ENCODE results near the gene SLC43A3.
"Not testable (repeated sequence)": the region's sequence is repeated elsewhere in the genome, so short reads cannot be mapped to it uniquely, and the experiment has no call there.

The SLC43A3 gene

DNA sequence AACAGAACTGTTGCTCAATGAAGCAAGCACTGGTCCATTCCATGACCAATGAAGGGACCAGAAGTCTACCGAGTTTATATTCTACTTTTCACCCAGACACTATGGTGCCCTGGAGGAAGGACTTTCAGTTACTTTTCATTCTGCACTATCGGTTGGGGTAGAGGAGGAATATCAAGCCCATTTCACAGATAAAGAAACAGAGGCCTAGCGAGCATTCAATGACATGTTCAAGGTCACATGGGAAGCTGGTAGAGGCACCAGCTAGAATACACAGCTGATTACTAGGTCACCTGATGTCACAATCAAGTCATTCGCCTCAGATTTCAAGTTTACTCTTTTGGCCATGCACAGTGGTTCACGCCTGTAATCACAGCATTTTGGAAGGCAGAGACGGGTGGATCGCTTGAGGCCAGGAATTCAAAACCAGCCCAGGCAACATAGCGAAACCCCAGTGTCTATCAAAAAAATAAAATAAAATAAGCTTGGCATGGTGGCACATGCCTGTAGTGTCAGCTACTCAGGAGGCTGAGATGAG lies 18.9 kb downstream of the SLC43A3 start:
- no peak for TF ChIP-seq CTCF (conservative IDR thresholded peaks at IDR 0.05)
- no peak overlapping the region for H3K27ac ChIP-seq

GRCh38 chr11:57407010-57407920 lies 19.7 kb downstream of the SLC43A3 start:
- no peak for TF ChIP-seq CTCF (conservative IDR thresholded peaks at IDR 0.05)
- no peak overlapping the region for H3K27ac ChIP-seq

GRCh38 chr11:57406337-57406904 lies 20.5 kb downstream of the SLC43A3 start:
- no peak overlapping the region for H3K27ac ChIP-seq
- TF ChIP-seq CTCF (conservative IDR thresholded peaks at IDR 0.05): no peak

DNA sequence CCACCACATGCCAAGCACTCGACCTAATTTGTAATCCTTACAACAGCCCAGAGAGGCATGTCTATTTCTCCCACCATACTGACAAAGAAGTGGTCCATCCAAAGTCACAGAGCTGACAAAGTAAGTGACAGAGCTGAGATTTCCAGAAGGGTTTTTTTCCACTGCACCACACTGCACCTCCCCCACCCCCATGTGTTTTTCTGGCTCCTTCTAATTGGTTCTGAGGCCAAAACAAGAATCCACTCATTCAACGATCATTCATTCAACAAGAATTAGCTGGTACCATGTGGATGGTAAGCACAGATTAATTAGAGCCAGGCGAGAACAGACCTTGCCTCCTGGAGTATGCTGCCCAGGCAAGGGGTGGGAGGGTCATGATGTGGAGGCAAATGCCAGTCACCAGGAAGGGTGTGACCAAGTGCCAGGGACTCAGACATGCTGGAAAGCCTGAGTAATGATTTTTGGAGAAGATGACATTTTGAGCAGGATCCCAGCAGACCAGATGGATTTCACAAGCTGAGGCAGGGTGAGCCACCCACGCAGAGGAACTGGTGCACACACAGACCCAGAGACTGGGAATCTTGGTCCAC lies 21.6 kb downstream of the SLC43A3 start:
- H3K27ac ChIP-seq: no peak overlapping the region
- TF ChIP-seq CTCF (conservative IDR thresholded peaks at IDR 0.05): no peak

DNA sequence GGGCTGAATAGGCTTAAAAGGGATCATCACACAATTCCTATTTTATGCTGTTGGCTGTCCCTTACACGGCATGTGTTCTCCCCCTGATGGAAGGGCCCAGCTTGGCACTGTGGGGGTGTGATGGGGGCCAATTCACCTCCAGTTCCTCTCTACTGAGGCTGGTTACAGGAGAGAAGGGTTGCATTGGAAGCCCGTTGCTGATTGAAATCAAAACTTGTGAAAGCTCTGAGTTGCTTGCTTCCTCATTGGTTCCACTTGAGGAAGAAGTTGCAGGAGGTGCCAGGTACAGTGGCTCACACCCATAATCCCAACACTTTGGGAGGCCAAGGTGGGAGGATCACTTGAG lies 23.1 kb downstream of the SLC43A3 start:
- H3K27ac ChIP-seq: no peak overlapping the region
- no peak for TF ChIP-seq CTCF (conservative IDR thresholded peaks at IDR 0.05)

GRCh38 chr11:57403003-57403801 lies 23.7 kb downstream of the SLC43A3 start:
- not testable (repeated sequence) for H3K27ac ChIP-seq

GRCh38 chr11:57402188-57403002 lies 24.5 kb downstream of the SLC43A3 start:
- TF ChIP-seq CTCF (conservative IDR thresholded peaks at IDR 0.05): no peak
- no peak overlapping the region for H3K27ac ChIP-seq
